ENCODE results near the gene NFIA. TPM values are rescaled to one million over a fixed set of nuclear protein-coding genes. Genes with fewer than 3 reads are reported as not detected.

NFIA gene
- total and polyA plus RNA-seq, 2 of the 13 experiments (the other 11 are each of a cell fraction or from before 2014, with no cell fraction given): 14.7 to 28.5 TPM

- TF ChIP-seq TRAFD1 (CRISPR knock-in tag; IDR thresholded peaks at IDR 0.05; ENCODE audit: borderline replicate concordance) (no peak), FOSL1 (CRISPR knock-in tag; IDR thresholded peaks at IDR 0.05; ENCODE audit: borderline replicate concordance) (no peak), TCF7 (IDR thresholded peaks at IDR 0.05; ENCODE audit: low read depth) (no peak), FOXO4 (CRISPR knock-in tag; conservative IDR thresholded peaks at IDR 0.05) (no peak), NR2F6 (IDR thresholded peaks at IDR 0.05) (no peak), NR2F6 (CRISPR knock-in tag; IDR thresholded peaks at IDR 0.05) (no peak), ZBTB4 (CRISPR knock-in tag; IDR thresholded peaks at IDR 0.05; ENCODE audit: borderline replicate concordance) (no peak)
Measured at GRCh38 chr1:61353797-61354406, 271.5 kb downstream of the NFIA start (continued).
